ENCODE results near the gene TMEFF1.
"Not testable (repeated sequence)": the region's sequence is repeated elsewhere in the genome, so short reads cannot be mapped to it uniquely, and the experiment has no call there.

The TMEFF1 gene

GRCh38 chr9:100498592-100498991 lies 25.6 kb downstream of the TMEFF1 start:
- DNase-seq, result no peak

- no peak for DNase-seq
Measured at GRCh38 chr9:100499460-100499859, 26.5 kb downstream of the TMEFF1 start.

GRCh38 chr9:100499866-100500265 lies 26.9 kb downstream of the TMEFF1 start:
- DNase-seq, result no peak

- peak; percentile 55 for DNase-seq
Measured at GRCh38 chr9:100505564-100506159, 32.7 kb downstream of the TMEFF1 start.

- DNase-seq, result not testable (repeated sequence)
Measured at GRCh38 chr9:100507350-100507749, 34.4 kb downstream of the TMEFF1 start.

- DNase-seq, result no peak
Measured at GRCh38 chr9:100511205-100511604, 38.3 kb downstream of the TMEFF1 start.

GRCh38 chr9:100515578-100516494 lies 42.9 kb downstream of the TMEFF1 start:
- DNase-seq, result no peak

- DNase-seq, result no peak
Measured at GRCh38 chr9:100521282-100521681, 48.3 kb downstream of the TMEFF1 start.

GRCh38 chr9:100525563-100525962 lies 52.6 kb downstream of the TMEFF1 start:
- DNase-seq, result no peak

GRCh38 chr9:100527180-100527794 lies 54.3 kb downstream of the TMEFF1 start:
- not testable (repeated sequence) for DNase-seq

- no peak for DNase-seq
Measured at GRCh38 chr9:100534401-100534800, 61.5 kb downstream of the TMEFF1 start.

GRCh38 chr9:100540327-100540726 lies 67.4 kb downstream of the TMEFF1 start:
- DNase-seq, result no peak

GRCh38 chr9:100549048-100549447 lies 76.1 kb downstream of the TMEFF1 start:
- no peak for DNase-seq

GRCh38 chr9:100554935-100555401 lies 82.0 kb downstream of the TMEFF1 start:
- no peak for DNase-seq

GRCh38 chr9:100555471-100555870 lies 82.5 kb downstream of the TMEFF1 start:
- DNase-seq, result no peak

- DNase-seq, result no peak
Measured at GRCh38 chr9:100557053-100557452, 84.1 kb downstream of the TMEFF1 start.

- no peak for DNase-seq
Measured at GRCh38 chr9:100561256-100561655, 88.3 kb downstream of the TMEFF1 start.

- no peak for DNase-seq
Measured at GRCh38 chr9:100567856-100568255, 94.9 kb downstream of the TMEFF1 start.

- DNase-seq, result no peak
Measured at GRCh38 chr9:100573655-100574260, 100.8 kb downstream of the TMEFF1 start.

- DNase-seq, result no peak
Measured at GRCh38 chr9:100575006-100575405, 102.1 kb downstream of the TMEFF1 start.

GRCh38 chr9:100575765-100576386 lies 102.9 kb downstream of the TMEFF1 start:
- peak; percentile 0 for DNase-seq

- DNase-seq, result no peak
Measured at GRCh38 chr9:100577776-100578448, 105.0 kb downstream of the TMEFF1 start, which contains the start of gene CAVIN4. Gene CAVIN4, plus strand, starts transcription at chr9:100578079. Its CDS starts 65 bp downstream, at chr9:100578144.
